MCF 10A (cell line): ENCODE data around the gene DLD. TPM values are rescaled to one million over a fixed set of nuclear protein-coding genes. Genes with fewer than 3 reads are reported as not detected.
A peak's percentile ranks its signal among the peaks of the same experiment; 100 is the strongest.
"Not testable (repeated sequence)": the region's sequence is repeated elsewhere in the genome, so short reads cannot be mapped to it uniquely, and the experiment has no call there.

ENCODE experiments used
- BruUV-seq: library from RNA; stranded (reverse); fragments of 400-500 nt; replicated peaks from 2 replicates; lab custom pipeline; 2021; lab: Mats Ljungman, UMichigan
- CTCF ChIA-PET: fragments of 300-600 bp; sonication (Branson Sonifier 250); formaldehyde crosslinking; extraction: SDS; loops from one replicate; lab custom pipeline; 2021; ENCODE audit warnings: antibody characterized with exemption, inconsistent platforms; lab: Yijun Ruan, JAX
- POLR2A ChIA-PET: fragments of 300-600, 350-650 bp; sonication (Branson Sonifier 250); formaldehyde crosslinking; extraction: SDS; loops from one replicate; lab custom pipeline; 2020; ENCODE audit warnings: antibody characterized with exemption, inconsistent platforms; lab: Yijun Ruan, JAX
- DNase-seq: peaks from one replicate; pipeline ENCODE4 v3.0.0-alpha.2; 2018; ENCODE audit not compliant: unreplicated experiment
- H3K27ac Mint-ChIP-seq: one replicate; pipeline ENCODE4 v1.8.0; 2022; ENCODE audit warnings: mild to moderate bottlenecking, low read depth, mixed read lengths; ENCODE audit not compliant: unreplicated experiment
- H3K27me3 Mint-ChIP-seq: one replicate; pipeline ENCODE4 v1.8.0; 2022; ENCODE audit warnings: mixed read lengths; ENCODE audit not compliant: insufficient read depth, unreplicated experiment
- H3K36me3 Mint-ChIP-seq: one replicate; pipeline ENCODE4 v1.8.0; 2022; ENCODE audit warnings: mild to moderate bottlenecking, moderate library complexity, mixed read lengths; ENCODE audit not compliant: insufficient read depth, unreplicated experiment
- H3K4me1 Mint-ChIP-seq: one replicate; pipeline ENCODE4 v1.8.0; 2022; ENCODE audit warnings: mixed read lengths; ENCODE audit not compliant: insufficient read depth, unreplicated experiment
- H3K4me3 Mint-ChIP-seq: one replicate; pipeline ENCODE4 v1.8.0; 2022; ENCODE audit warnings: mild to moderate bottlenecking, moderate library complexity, mixed read lengths; ENCODE audit not compliant: unreplicated experiment
- H3K9me3 Mint-ChIP-seq: one replicate; pipeline ENCODE4 v1.8.0; 2022; ENCODE audit warnings: mixed read lengths; ENCODE audit not compliant: unreplicated experiment
- intact Hi-C: fragments of 100-400 bp; cut with micrococcal nuclease; formaldehyde crosslinking; loops from 2 replicates; pipeline ENCODE4 v1.14.1; 2022
- total RNA-seq: library from RNA; stranded (reverse); gene quantifications from 2 replicates; pipeline ENCODE4 v1.2.3, GENCODE V29; 2022
- TF ChIP-seq, protein P1 (sequence below): fragments of 200-600 bp; IDR thresholded peaks from one replicate; pipeline ENCODE4 v1.8.0; 2022; ENCODE audit warnings: antibody characterized with exemption, mild to moderate bottlenecking; ENCODE audit not compliant: unreplicated experiment

Gene DLD
- total RNA-seq, 1 experiment from 2014 or later: 83.0 TPM

GRCh38 chr7:107953924-107954303 is 62.9 kb downstream of the DLD start:
- Mint-ChIP-seq H3K36me3 (no peaks in the 10 kb centered on the region), H3K27me3 (no peaks in the 10 kb centered on the region), H3K4me1 (peaks cover 32% of the 10 kb centered on the region), H3K27ac (peak overlapping the region; percentile 35), H3K4me3 (no peak overlapping the region), H3K9me3 (no peaks in the 10 kb centered on the region)
- intact Hi-C loops: no loop called here
- ChIA-PET CTCF (interaction anchor here (0.6 to 2.1 kb wide), 5 partner anchors 35 to 492 kb away, joined by 3 to 11 read pairs (median 3); no protein-coding TSS in a partner anchor), POLR2A (interaction anchor here (1.0 to 13.0 kb wide), 4 partner anchors 16 to 45 kb away, joined by 3 to 337 read pairs (median 15); no protein-coding TSS in a partner anchor)
- BruUV-seq: no TSS peak
- DNase-seq: no peak
- TF ChIP-seq, protein P1, sequence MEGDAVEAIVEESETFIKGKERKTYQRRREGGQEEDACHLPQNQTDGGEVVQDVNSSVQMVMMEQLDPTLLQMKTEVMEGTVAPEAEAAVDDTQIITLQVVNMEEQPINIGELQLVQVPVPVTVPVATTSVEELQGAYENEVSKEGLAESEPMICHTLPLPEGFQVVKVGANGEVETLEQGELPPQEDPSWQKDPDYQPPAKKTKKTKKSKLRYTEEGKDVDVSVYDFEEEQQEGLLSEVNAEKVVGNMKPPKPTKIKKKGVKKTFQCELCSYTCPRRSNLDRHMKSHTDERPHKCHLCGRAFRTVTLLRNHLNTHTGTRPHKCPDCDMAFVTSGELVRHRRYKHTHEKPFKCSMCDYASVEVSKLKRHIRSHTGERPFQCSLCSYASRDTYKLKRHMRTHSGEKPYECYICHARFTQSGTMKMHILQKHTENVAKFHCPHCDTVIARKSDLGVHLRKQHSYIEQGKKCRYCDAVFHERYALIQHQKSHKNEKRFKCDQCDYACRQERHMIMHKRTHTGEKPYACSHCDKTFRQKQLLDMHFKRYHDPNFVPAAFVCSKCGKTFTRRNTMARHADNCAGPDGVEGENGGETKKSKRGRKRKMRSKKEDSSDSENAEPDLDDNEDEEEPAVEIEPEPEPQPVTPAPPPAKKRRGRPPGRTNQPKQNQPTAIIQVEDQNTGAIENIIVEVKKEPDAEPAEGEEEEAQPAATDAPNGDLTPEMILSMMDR: no peak

DNA sequence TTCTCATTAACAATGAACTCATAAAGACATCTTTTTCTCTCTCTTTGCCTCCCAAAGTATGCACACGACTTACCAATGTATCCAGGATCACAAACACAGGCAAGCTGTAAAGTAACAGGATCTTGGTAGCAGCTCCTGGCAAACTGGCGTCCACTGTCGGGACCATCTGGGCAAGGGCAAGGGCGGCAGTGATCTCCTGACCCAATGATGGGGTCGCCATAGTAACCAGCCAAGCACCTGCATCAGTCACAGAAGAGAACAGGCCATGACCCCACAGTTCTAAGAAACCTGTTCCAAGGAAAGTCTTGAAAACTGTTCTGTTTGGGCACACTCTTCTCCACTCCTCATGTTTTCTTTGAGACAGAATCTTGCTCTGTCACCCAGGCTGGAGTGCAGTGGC is 64.4 kb downstream of the DLD start:
- TF ChIP-seq, protein P1: no peak
- DNase-seq: no peak
- ChIA-PET CTCF (interaction anchor here (2.1 kb wide), 1 partner anchor 190 kb away, joined by 11 read pairs; no protein-coding TSS in a partner anchor), POLR2A (interaction anchor here (0.8 to 13.0 kb wide), 6 partner anchors 9 to 108 kb away, joined by 3 to 337 read pairs (median 8); partner anchors contain the start of gene DLD)
- Mint-ChIP-seq H3K27ac (no peak overlapping the region), H3K27me3 (no peaks in the 10 kb centered on the region), H3K9me3 (no peaks in the 10 kb centered on the region), H3K4me1 (peaks cover 24% of the 10 kb centered on the region), H3K4me3 (no peak overlapping the region), H3K36me3 (no peaks in the 10 kb centered on the region)
- no TSS peak for BruUV-seq
- intact Hi-C loops: no loop called here

- peaks cover 30% of the 10 kb centered on the region for H3K4me1 Mint-ChIP-seq
- ChIA-PET CTCF (interaction anchor here (0.6 to 1.8 kb wide), 3 partner anchors 9 to 253 kb away, joined by 3 to 7 read pairs (median 3); no protein-coding TSS in a partner anchor), POLR2A (interaction anchor here (2.4 to 13.0 kb wide), 6 partner anchors 10 to 60 kb away, joined by 11 to 337 read pairs (median 28); partner anchors contain the start of gene LAMB1)
- H3K4me3 Mint-ChIP-seq, BruUV-seq, H3K27ac Mint-ChIP-seq, H3K36me3 Mint-ChIP-seq, H3K27me3 Mint-ChIP-seq, DNase-seq, H3K9me3 Mint-ChIP-seq, intact Hi-C loops: not testable (repeated sequence)
Observed at GRCh38 chr7:107956950-107957349, 66.0 kb downstream of the DLD start.

GRCh38 chr7:107957436-107957835 is 66.5 kb downstream of the DLD start:
- no peak for DNase-seq
- POLR2A ChIA-PET: interaction anchor here (1.2 to 13.0 kb wide), 8 partner anchors 11 to 59 kb away, joined by 3 to 337 read pairs (median 28); partner anchors contain the start of gene LAMB1
- TF ChIP-seq, protein P1: no peak
- H3K27ac Mint-ChIP-seq: peak overlapping the region; percentile 91
- no peaks in the 10 kb centered on the region for H3K36me3 Mint-ChIP-seq
- H3K27me3 Mint-ChIP-seq: no peaks in the 10 kb centered on the region
- peaks cover 33% of the 10 kb centered on the region for H3K4me1 Mint-ChIP-seq
- BruUV-seq: no TSS peak
- intact Hi-C loops: no loop called here
- CTCF ChIA-PET: interaction anchor here (1.7 to 1.8 kb wide), 2 partner anchors 9 to 188 kb away, joined by 3 to 7 read pairs; no protein-coding TSS in a partner anchor
- H3K4me3 Mint-ChIP-seq: no peak overlapping the region
- no peaks in the 10 kb centered on the region for H3K9me3 Mint-ChIP-seq
